GM18907 (cell line): Measurements from ENCODE around the gene HLA-DMB.

Experiments
- ATAC-seq: cut with Tn5 transposase; IDR thresholded peaks from one replicate; pipeline ENCODE4 v1.9.1; 2021; ENCODE audit warnings: mild to moderate bottlenecking, moderate library complexity; ENCODE audit not compliant: unreplicated experiment

The HLA-DMB gene

GRCh38 chr6:32931211-32931610 is 9.6 kb downstream of the HLA-DMB start:
- ATAC-seq: no peak

DNA sequence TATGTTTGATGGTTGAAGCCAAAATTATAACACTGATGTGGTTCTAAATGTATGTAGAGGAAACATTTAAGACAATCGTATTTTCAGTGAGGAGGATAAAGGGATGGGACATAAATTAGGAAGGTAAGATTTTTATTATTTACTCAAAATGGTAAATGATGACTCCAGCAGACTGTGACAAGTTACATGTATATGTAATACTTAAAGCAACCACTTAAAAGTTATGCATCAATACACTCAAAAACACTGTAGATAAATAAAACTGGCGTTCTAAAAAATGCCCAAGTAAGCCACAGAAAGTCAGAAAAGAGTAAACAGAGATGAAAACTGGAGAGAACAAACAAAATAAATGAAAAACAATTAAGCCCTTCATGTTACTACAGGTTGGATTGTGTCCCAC is 18.7 kb downstream of the HLA-DMB start:
- ATAC-seq: no peak

GRCh38 chr6:32920715-32921114 is 20.1 kb downstream of the HLA-DMB start:
- no peak for ATAC-seq

DNA sequence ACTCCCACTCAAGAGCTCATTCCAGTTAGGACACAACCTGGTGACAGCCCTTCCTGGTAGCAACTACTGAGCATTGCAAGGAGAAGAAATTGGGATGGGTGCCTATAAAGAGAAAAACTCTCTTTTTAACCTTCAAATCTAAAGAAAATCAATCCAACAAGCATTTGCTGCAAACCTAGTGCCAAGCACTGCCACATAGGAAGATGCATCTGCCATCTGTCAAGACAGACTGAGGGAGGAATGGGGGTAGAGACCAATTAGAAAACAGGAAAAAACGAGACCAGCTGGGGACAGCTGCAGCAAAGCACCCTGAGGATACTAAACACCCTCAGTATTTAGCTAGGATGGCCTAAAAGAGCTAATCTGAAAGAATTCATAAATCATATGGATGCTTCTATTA is 27.9 kb downstream of the HLA-DMB start:
- no peak for ATAC-seq

- ATAC-seq: no peak
Observed at GRCh38 chr6:32908897-32909296, 31.9 kb downstream of the HLA-DMB start.

DNA sequence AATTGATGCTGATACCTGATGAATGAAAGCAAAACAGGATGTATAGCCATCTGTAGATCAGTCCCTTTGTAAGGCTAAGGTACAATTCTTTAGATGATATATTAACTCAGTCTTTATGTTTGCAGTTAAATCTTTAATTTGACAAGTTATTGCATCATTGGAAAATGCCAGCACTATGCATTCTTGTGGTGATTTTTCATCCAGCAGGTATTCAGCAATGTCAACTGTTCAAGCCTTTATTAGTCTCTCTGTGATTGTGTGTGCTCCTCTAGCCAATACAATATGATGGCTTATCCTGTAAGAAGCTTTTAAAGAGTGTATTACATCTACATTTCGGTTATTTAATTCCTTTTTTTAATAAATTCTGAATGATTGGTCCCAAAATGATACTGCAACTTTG is 34.3 kb downstream of the HLA-DMB start:
- no peak for ATAC-seq

DNA sequence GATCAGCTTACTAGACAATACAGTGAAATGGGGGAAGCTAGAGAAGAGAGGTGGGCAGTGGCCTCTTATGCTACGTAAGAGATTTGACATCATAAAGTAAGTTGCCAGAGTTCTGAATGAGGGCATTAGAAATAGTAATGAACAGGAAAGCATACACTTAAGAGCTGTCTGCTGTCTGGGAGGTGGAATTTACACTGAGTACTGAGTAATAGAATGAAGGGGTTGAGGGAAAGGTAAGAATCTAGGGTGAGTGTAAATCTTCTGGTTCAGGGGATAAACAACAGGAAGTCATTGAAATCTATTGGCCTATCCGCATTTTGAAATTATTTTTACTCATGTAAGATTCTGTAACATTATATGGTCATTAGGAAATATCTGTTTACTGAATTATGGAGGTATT is 35.8 kb downstream of the HLA-DMB start:
- ATAC-seq: no peak

DNA sequence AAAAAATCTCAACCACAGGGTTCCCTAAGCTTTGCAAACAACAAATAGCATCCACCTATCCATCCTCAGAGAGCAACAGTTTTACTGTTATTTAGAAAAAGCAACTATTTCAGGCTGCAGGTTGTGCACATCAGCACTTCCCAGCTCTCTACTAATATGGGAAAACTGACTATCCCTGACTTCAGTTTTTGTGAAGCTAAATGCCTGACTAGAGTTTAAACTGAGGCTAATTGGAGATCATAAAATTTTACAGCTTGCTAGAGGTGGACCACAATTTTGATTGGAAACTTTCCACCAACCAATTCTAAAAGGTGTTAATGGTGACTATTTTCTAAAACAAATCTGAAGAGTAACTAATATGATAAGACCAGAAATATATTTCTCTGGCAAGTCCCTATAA is 36.9 kb downstream of the HLA-DMB start:
- ATAC-seq: no peak

- peak; percentile 23 for ATAC-seq
Observed at GRCh38 chr6:32895006-32895345, 45.9 kb downstream of the HLA-DMB start.

DNA sequence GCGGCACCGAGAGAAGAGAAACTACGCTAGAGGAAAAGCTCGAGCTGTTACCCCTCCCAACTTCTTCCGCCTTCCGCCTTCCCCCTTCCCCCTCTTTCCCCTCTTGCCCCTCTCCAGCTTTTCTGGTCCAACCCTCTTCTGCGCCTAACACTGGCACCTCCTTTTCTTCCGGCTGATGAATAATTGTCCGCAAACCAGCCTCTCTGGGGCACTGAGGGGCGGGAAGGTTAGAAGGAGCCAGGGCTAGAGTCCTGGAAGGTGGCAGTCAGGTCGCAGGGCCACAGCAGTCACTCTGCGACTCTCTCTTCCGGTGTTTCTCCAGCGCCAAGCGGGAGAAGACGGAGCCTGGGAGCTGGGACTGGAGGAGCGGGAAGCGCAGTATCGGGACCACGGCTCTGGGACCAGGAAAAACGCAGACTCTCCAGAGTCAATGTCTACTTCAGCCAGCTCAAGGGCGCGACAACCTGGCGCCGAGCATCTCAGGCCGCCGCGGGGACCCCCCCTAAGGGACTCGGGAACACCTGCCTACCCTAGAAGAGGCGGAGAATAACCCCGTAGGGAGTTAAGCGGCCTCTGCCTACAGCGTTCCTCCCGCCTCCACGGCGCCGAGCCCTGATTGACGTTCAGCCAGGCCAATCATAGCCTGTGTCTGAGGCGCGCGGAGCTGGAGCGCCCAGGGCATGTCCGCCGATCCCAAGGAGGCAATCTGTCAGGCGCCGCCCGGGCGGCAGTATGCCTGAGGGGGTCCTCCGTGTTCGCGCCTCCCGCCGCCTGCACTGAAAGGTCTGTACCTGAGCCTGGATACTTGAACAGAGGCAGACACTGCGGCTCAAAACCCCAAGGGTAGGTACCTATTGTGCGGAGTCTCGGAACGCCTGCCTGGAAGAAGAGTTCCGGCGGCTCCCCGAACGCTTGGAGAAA is 46.5 kb downstream of the HLA-DMB start:
- ATAC-seq: peak; percentile 96

DNA sequence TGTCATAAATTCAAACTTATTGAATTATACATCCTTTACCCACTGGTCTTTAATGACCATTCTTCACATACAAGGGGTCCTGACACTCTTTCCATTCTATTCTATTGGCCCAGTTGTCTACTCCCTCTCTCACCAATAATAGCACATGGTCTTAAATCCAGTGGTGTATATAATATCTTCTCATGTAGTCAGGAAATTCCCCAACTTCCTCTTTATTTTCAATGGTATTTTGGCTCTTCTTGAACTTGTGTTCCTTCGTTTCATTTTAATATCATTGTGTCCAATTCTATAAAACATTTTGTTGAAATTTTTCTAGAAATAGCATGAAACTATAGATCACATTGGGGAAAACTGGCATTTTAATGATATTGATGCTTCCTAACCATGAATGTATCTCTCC is 50.0 kb downstream of the HLA-DMB start:
- ATAC-seq: no peak

GRCh38 chr6:32889533-32889932 is 51.3 kb downstream of the HLA-DMB start:
- no peak for ATAC-seq

DNA sequence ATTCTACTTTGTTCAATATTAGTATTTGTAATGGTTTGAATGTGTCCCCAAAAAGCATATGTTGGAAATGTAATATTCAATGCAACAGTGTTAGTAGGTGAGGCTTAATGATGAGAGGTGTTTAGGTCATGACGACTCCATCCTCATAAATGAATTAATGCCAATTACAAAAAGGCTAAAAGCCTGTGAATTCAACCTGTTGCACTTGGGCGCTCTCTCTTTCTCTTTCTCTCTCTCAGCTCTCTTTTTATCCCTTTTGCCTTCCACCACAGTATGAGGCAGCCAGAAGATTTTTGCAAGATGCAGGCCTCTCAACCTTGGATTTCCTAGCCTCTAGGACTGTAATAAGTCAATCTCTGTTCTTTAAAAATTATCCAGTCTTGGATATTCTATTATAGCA is 52.3 kb downstream of the HLA-DMB start:
- no peak for ATAC-seq

- no peak for ATAC-seq
Observed at GRCh38 chr6:32887616-32888015, 53.2 kb downstream of the HLA-DMB start.

DNA sequence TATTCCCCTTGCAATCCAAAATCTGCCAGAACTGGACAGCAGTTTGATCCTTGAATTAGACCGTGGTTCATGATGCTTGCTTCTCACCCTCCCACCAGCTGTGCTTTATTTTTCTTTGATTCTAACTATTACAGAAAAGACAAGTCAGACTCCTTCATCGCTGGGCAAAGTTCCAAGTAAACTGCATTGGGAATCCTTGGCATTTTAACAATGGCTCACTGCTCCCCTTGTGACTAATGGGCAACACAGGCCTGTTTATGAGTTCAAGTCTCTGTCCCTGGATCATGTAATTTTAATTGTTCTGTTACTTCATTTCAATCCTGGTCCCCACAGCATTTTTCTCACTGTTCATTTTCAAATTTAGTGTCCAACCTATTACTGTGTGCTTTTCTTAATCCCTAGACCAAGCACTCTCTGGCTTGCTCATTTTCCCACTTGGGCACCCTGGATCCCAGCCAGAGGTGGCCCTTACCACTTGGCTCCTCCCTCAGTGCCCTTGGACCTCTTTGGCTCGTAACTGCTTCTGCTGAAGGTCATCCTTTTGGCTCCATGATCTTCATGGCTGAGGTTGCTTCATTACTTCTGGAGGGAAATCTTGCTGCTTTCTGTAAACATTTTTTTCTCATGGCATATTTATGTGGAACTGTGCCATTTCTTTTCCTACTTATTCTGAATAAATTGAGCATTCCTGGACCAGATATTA is 54.0 kb downstream of the HLA-DMB start:
- no peak for ATAC-seq

DNA sequence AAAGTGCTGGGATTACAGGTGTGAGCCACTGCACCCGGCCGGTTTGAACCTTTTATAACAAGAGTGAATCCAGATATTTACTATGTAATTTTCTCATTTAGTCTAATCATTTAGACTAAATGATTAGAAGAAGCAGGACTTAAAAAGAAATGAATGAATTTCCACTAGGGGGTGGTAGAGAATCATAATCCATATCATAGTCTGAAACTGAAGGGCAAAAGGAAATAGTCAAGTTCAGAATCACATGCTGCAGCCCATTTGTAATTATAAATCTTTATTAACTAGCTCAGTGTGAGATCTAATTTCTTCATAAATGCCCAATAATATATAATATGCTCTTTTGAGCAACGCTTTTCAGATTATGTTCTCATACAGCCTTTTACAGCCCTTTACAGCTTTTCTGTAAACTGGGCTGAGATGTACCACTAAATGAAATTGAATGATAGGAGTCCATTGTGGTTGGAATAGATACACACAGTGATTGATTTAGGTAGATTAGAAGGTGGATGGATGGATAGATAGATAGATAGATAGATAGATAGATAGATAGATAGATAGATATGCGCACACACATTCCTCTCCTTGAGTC is 55.0 kb downstream of the HLA-DMB start:
- no peak for ATAC-seq
